HG03342 (cell line): ENCODE data around the gene OSGEP.
"Not testable (repeated sequence)": the region's sequence is repeated elsewhere in the genome, so short reads cannot be mapped to it uniquely, and the experiment has no call there.

Source experiments
- ATAC-seq: cut with Tn5 transposase; IDR thresholded peaks from one replicate; pipeline ENCODE4 v1.9.1; 2021; ENCODE audit warnings: mild to moderate bottlenecking, moderate library complexity; ENCODE audit not compliant: unreplicated experiment

The OSGEP gene

GRCh38 chr14:20469890-20470602 is 15.4 kb upstream of the OSGEP start:
- peak; percentile 30 for ATAC-seq

GRCh38 chr14:20469242-20469889 is 14.8 kb upstream of the OSGEP start, which contains the start of gene PNP:
Gene PNP (plus strand): TSS chr14:20469406. CDS start chr14:20469525, 119 bp downstream.
- ATAC-seq = peak; percentile 95

GRCh38 chr14:20468764-20469241 is 14.2 kb upstream of the OSGEP start:
- ATAC-seq = no peak

GRCh38 chr14:20461225-20462141 is 6.9 kb upstream of the OSGEP start, which contains the start of gene PIP4P1:
Gene PIP4P1 (minus strand): TSS chr14:20461434. CDS start chr14:20461325, 109 bp downstream.
- peak; percentile 93 for ATAC-seq

GRCh38 chr14:20460458-20461224 is 6.0 kb upstream of the OSGEP start:
- ATAC-seq = peak; percentile 3

GRCh38 chr14:20458031-20458789 is 3.6 kb upstream of the OSGEP start:
- no peak for ATAC-seq

- ATAC-seq = no peak
These were observed 2.4 kb upstream of the OSGEP start for GRCh38 chr14:20456971-20457370.

GRCh38 chr14:20455355-20456300 is 1.0 kb upstream of the OSGEP start:
- peak; percentile 52 for ATAC-seq

GRCh38 chr14:20452831-20453230 is 1.8 kb downstream of the OSGEP start:
- ATAC-seq = not testable (repeated sequence)

- no peak for ATAC-seq
These were observed 7.7 kb downstream of the OSGEP start for GRCh38 chr14:20446889-20447288.

GRCh38 chr14:20443650-20444049 is 11.0 kb downstream of the OSGEP start:
- not testable (repeated sequence) for ATAC-seq

- no peak for ATAC-seq
These were observed 13.2 kb downstream of the OSGEP start for GRCh38 chr14:20441461-20441860.

GRCh38 chr14:20440882-20441281 is 13.7 kb downstream of the OSGEP start:
- no peak for ATAC-seq

- no peak for ATAC-seq
These were observed 14.1 kb downstream of the OSGEP start for GRCh38 chr14:20440465-20440864.

GRCh38 chr14:20438664-20439063 is 15.9 kb downstream of the OSGEP start:
- ATAC-seq = no peak

- no peak for ATAC-seq
These were observed 18.3 kb downstream of the OSGEP start for GRCh38 chr14:20436363-20436755.

- no peak for ATAC-seq
These were observed 18.8 kb downstream of the OSGEP start, which contains the start of gene KLHL33 for GRCh38 chr14:20435582-20436362. Gene KLHL33 (minus strand): TSS chr14:20436166. CDS start chr14:20435811, 355 bp downstream.
